Measurements from ENCODE around the gene DFFB. TPM values are rescaled to one million over a fixed set of nuclear protein-coding genes. Genes with fewer than 3 reads are reported as not detected.
A peak's percentile ranks its signal among the peaks of the same experiment; 100 is the strongest.

Gene DFFB
- total and polyA plus RNA-seq, 2 of the 13 experiments (the other 11 are each of a cell fraction or from before 2014, with no cell fraction given): 4.6 to 9.3 TPM

DNA sequence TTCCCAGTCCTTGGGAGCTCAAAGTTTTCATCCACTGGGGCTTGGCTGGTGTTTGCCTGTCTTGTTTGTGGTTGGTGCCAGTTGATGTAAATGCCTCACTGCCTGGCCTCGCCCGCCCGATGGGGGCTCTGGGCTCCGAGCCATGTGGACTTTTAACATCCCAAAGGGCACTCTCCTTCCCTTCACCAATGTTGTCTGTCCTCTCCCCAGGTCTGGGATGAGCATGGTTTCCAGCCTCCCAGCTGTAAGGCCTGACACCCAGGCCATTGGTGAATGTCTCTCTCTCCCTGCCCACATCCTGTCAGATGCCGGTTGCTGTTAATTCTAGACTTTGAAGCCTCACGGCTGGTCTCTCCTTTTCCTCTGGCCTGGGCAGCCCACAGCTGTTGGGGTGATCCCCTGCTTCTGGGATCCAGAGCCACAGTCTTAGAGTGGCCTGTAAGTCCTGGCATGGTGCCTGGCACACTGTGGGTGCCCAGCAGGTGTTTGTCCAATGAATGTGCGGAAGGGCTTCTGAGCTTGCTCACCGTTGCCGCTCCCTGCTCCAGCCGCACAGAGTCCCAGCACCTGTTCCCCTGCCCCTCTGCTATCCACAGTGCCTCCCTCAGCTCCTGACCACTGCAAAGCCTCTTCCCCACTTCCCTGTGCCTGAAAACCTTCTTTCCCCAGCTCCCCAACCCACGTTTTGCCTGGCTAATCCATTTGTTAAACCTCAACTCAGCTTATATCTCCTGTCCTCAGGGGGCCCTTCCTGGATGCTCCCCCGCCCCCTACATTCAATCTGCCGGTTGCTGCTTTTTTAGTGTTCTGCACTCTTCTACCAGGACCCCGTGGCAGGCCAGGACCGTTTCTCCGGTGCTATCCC is 46.1 kb downstream of the DFFB start (continued):
- TF ChIP-seq TBP (CRISPR knock-in tag; IDR thresholded peaks at IDR 0.05): no peak
- TF ChIP-seq TRIM24 (CRISPR knock-in tag; IDR thresholded peaks at IDR 0.05): no peak
- TF ChIP-seq HNRNPH1 (optimal IDR thresholded peaks at IDR 0.05; ENCODE audit: low read depth, low read length): no peak
- no peak for TF ChIP-seq TFDP2 (CRISPR knock-in tag; IDR thresholded peaks at IDR 0.05)
- no peak for TF ChIP-seq YY1 (IDR thresholded peaks at IDR 0.05; ENCODE audit: insufficient read depth, insufficient replicate concordance, low read depth, low read length)
- no peak for TF ChIP-seq U2AF2 (IDR thresholded peaks at IDR 0.05; ENCODE audit: low read depth, low read length)
- no peak for TF ChIP-seq ZBTB1 (CRISPR knock-in tag; IDR thresholded peaks at IDR 0.05; ENCODE audit: borderline replicate concordance)
- TF ChIP-seq ZNF788 (CRISPR knock-in tag; IDR thresholded peaks at IDR 0.05; ENCODE audit: borderline replicate concordance): peak; percentile 20; the same call in 1 of the 2 replicates
- TF ChIP-seq MAX (IDR thresholded peaks at IDR 0.05): peak; percentile 24; the same call in 1 of the 2 replicates
- TF ChIP-seq HNF4A (CRISPR knock-in tag; IDR thresholded peaks at IDR 0.05): peak; percentile 69
- peak; percentile 57 for TF ChIP-seq ZNF687 (CRISPR knock-in tag; IDR thresholded peaks at IDR 0.05)
- no peak for TF ChIP-seq MAFK (conservative IDR thresholded peaks at IDR 0.05 in 1 of 2, IDR thresholded peaks at IDR 0.05 in 1 of 2; ENCODE audit: low read length in 2 of 2)
- TF ChIP-seq NKX3-1 (CRISPR knock-in tag; IDR thresholded peaks at IDR 0.05): no peak
- no peak for TF ChIP-seq ZFP41 (CRISPR knock-in tag; IDR thresholded peaks at IDR 0.05; ENCODE audit: borderline replicate concordance)
- TF ChIP-seq HNF4G (IDR thresholded peaks at IDR 0.05; ENCODE audit: borderline replicate concordance, low read depth, low read length): peak; percentile 63; the same call in 1 of the 2 replicates
- no peak for TF ChIP-seq HNF4G (CRISPR knock-in tag; IDR thresholded peaks at IDR 0.05; ENCODE audit: borderline replicate concordance, low read depth)
- no peak for TF ChIP-seq ZNF460 (CRISPR knock-in tag; IDR thresholded peaks at IDR 0.05; ENCODE audit: borderline replicate concordance)
- TF ChIP-seq CENPX (CRISPR knock-in tag; IDR thresholded peaks at IDR 0.05): no peak
- TF ChIP-seq NAIF1 (CRISPR knock-in tag; IDR thresholded peaks at IDR 0.05; ENCODE audit: borderline replicate concordance): no peak
- TF ChIP-seq ZNF253 (CRISPR knock-in tag; IDR thresholded peaks at IDR 0.05; ENCODE audit: borderline replicate concordance): no peak
- TF ChIP-seq ATF2 (CRISPR knock-in tag; IDR thresholded peaks at IDR 0.05): no peak

Data from HepG2 (cell line).